Neuronal stem cell (in vitro differentiated cells): ENCODE measurements around the gene PANK4.

Experiments used
- DNase-seq: peaks from one replicate; pipeline ENCODE4 v3.0.0-alpha.2; 2013; ENCODE audit warnings: low spot score
- H2AFZ ChIP-seq: one replicate; pipeline ENCODE4 v1.6.1; 2013; ENCODE audit warnings: mild to moderate bottlenecking, low read length, inconsistent platforms
- H2AK5ac ChIP-seq: 2 replicates; pipeline ENCODE4 v1.6.1; 2013; ENCODE audit warnings: low read depth, mild to moderate bottlenecking, inconsistent platforms, low read length, moderate library complexity, mixed read lengths
- H2BK120ac ChIP-seq: 2 replicates; pipeline ENCODE4 v1.6.1; 2013; ENCODE audit warnings: low read depth, mild to moderate bottlenecking, inconsistent platforms, low read length, moderate library complexity, mixed read lengths
- H2BK12ac ChIP-seq: one replicate; pipeline ENCODE4 v1.6.1; 2013; ENCODE audit warnings: low read length, inconsistent platforms
- H2BK15ac ChIP-seq: 2 replicates; pipeline ENCODE4 v1.6.1; 2013; ENCODE audit warnings: mild to moderate bottlenecking, low read length, inconsistent platforms, mixed read lengths
- H2BK5ac ChIP-seq: one replicate; pipeline ENCODE4 v1.6.1; 2013; ENCODE audit warnings: inconsistent platforms, mild to moderate bottlenecking, low read length, moderate library complexity
- H3K14ac ChIP-seq: one replicate; pipeline ENCODE4 v1.6.1; 2013; ENCODE audit warnings: low read length, inconsistent platforms
- H3K18ac ChIP-seq: 2 replicates; pipeline ENCODE4 v1.6.1; 2013; ENCODE audit warnings: low read length, inconsistent platforms
- H3K23ac ChIP-seq: 2 replicates; pipeline ENCODE4 v1.6.1; 2013; ENCODE audit warnings: low read depth, mild to moderate bottlenecking, mixed read lengths, low read length, inconsistent platforms; ENCODE audit not compliant: poor library complexity
- H3K27ac ChIP-seq: replicated peaks from 3 replicates; pipeline ENCODE4 v1.5.1; 2013; ENCODE audit warnings: low read length, inconsistent platforms
- H3K27me3 ChIP-seq, 3 experiments: 2 replicates each; pipeline ENCODE4 v1.6.1; 2013; ENCODE audit warnings: low read length in 3 of 3, mild to moderate bottlenecking in 2 of 3, inconsistent platforms in 1 of 3, low read depth in 1 of 3, mixed read lengths in 1 of 3, moderate library complexity in 1 of 3; ENCODE audit not compliant: control insufficient read depth in 3 of 3, insufficient read depth in 3 of 3
- H3K36me3 ChIP-seq, 2 donors: replicated peaks in 1 of 2; 2 replicates each; pipeline ENCODE4 v1.6.1; 2013; ENCODE audit warnings: low read length in 2 of 2; ENCODE audit not compliant: control insufficient read depth in 2 of 2, insufficient read depth in 2 of 2
- H3K4ac ChIP-seq: 2 replicates; pipeline ENCODE4 v1.6.1; 2013; ENCODE audit warnings: inconsistent platforms, mild to moderate bottlenecking, low read length, moderate library complexity
- H3K4me1 ChIP-seq, 2 donors: 1 replicate in 1 of 2; 2 replicates in 1 of 2; pipeline ENCODE4 v1.6.1; 2013; ENCODE audit warnings: low read length in 2 of 2, low read depth in 1 of 2; ENCODE audit not compliant: control insufficient read depth in 2 of 2, insufficient read depth in 1 of 2
- H3K4me2 ChIP-seq: one replicate; pipeline ENCODE4 v1.6.1; 2013; ENCODE audit warnings: mild to moderate bottlenecking, low read length, inconsistent platforms; ENCODE audit not compliant: insufficient read depth, poor library complexity, severe bottlenecking
- H3K4me3 ChIP-seq, 2 donors: 2 replicates each; pipeline ENCODE4 v1.5.1; 2013; ENCODE audit warnings: low read length in 2 of 2, mild to moderate bottlenecking in 2 of 2, inconsistent platforms in 1 of 2, moderate library complexity in 1 of 2
- H3K79me1 ChIP-seq: one replicate; pipeline ENCODE4 v1.6.1; 2013; ENCODE audit warnings: low read depth, mild to moderate bottlenecking, inconsistent platforms, low read length, moderate library complexity
- H3K9ac ChIP-seq: one replicate; pipeline ENCODE4 v1.6.1; 2013; ENCODE audit warnings: mild to moderate bottlenecking, low read depth, low read length, inconsistent platforms; ENCODE audit not compliant: poor library complexity
- H3K9me3 ChIP-seq, 2 donors: replicated peaks in 1 of 2; 2 replicates each; pipeline versions ENCODE3 to v1.6.1; 2013; ENCODE audit warnings: low read length in 2 of 2, mild to moderate bottlenecking in 2 of 2, inconsistent platforms in 1 of 2, low read depth in 1 of 2, mixed read lengths in 1 of 2, moderate library complexity in 1 of 2; ENCODE audit not compliant: control insufficient read depth in 2 of 2, insufficient read depth in 1 of 2
- H4K8ac ChIP-seq: one replicate; pipeline ENCODE4 v1.6.1; 2013; ENCODE audit warnings: low read depth, mild to moderate bottlenecking, inconsistent platforms, low read length, moderate library complexity
- H4K91ac ChIP-seq: one replicate; pipeline ENCODE4 v1.6.1; 2013; ENCODE audit warnings: low read length, low read depth, mild to moderate bottlenecking, inconsistent platforms; ENCODE audit not compliant: poor library complexity
- WGBS, 2 donors: extraction: QIAGEN DNeasy Blood & Tissue Kit; methylation state at CpG; one replicate each; pipeline ENCODE4 v1.1.7; 2013; ENCODE audit warnings: missing lambda C conversion rate in 2 of 2, mixed read lengths in 1 of 2; ENCODE audit not compliant: insufficient read length in 2 of 2, insufficient replicate concordance in 1 of 2; ENCODE audit errors: extremely low coverage in 2 of 2; 5-methylcytosine and 5-hydroxymethylcytosine counted together

Gene PANK4

GRCh38 chr1:2480986-2481364 is 45.4 kb downstream of the PANK4 start:
- Histone ChIP-seq H3K4me2 (no peak overlapping the region), H2AFZ (no peak overlapping the region), H3K27ac (no peak overlapping the region), H2BK15ac (no peak overlapping the region), H3K23ac (peak overlapping the region; percentile 97), H3K36me3 (no peaks in the 10 kb centered on the region), H3K18ac (peak overlapping the region; percentile 48), H4K91ac (no peak overlapping the region), H3K4me1 (peaks cover 4 to 21% of the 10 kb centered on the region in 2 donors), H3K79me1 (peaks cover 14% of the 10 kb centered on the region), H4K8ac (no peak overlapping the region), H3K4ac (peak overlapping the region; percentile 23), H3K9me3 (no peaks in the 10 kb centered on the region), H2BK120ac (no peak overlapping the region), H3K4me3 (peak overlapping the region in 1 of 2 donors; percentile 0), H3K14ac (peak overlapping the region; percentile 21), H3K9ac (peak overlapping the region; percentile 72), H3K27me3 (peaks cover 0 to 45% (median 0%) of the 10 kb centered on the region in 3 experiments), H2BK12ac (no peak overlapping the region), H2AK5ac (no peak overlapping the region), H2BK5ac (peak overlapping the region; percentile 53)
- no peak for DNase-seq
- WGBS, 2 donors: no CpG with 5 or more reads among the region's 12 CpGs

GRCh38 chr1:2480236-2480985 is 46.0 kb downstream of the PANK4 start:
- H3K9me3 ChIP-seq: no peaks in the 10 kb centered on the region
- H2BK12ac ChIP-seq: peak overlapping the region; percentile 4
- no peak overlapping the region for H3K27ac ChIP-seq
- H2AFZ ChIP-seq: no peak overlapping the region
- peak overlapping the region; percentile 75 for H2BK5ac ChIP-seq
- H3K4me3 ChIP-seq: no peak overlapping the region
- peak overlapping the region; percentile 17 for H4K8ac ChIP-seq
- H2BK15ac ChIP-seq: no peak overlapping the region
- peak overlapping the region; percentile 38 for H3K18ac ChIP-seq
- peaks cover 0 to 48% (median 0%) of the 10 kb centered on the region in 3 experiments for H3K27me3 ChIP-seq
- no peaks in the 10 kb centered on the region for H3K36me3 ChIP-seq
- peak overlapping the region; percentile 72 for H3K9ac ChIP-seq
- WGBS, 2 donors: no CpG with 5 or more reads among the region's 18 CpGs
- H3K23ac ChIP-seq: peak overlapping the region; percentile 97
- H3K4me1 ChIP-seq: peaks cover 4 to 23% of the 10 kb centered on the region in 2 donors
- H2AK5ac ChIP-seq: peak overlapping the region; percentile 56
- H4K91ac ChIP-seq: no peak overlapping the region
- no peak overlapping the region for H2BK120ac ChIP-seq
- H3K4ac ChIP-seq: no peak overlapping the region
- H3K14ac ChIP-seq: no peak overlapping the region
- no peak for DNase-seq
- no peak overlapping the region for H3K4me2 ChIP-seq
- peaks cover 14% of the 10 kb centered on the region for H3K79me1 ChIP-seq

GRCh38 chr1:2479618-2480017 is 46.8 kb downstream of the PANK4 start:
- Histone ChIP-seq H3K27me3 (peaks cover 0 to 56% (median 0%) of the 10 kb centered on the region in 3 experiments), H3K36me3 (no peaks in the 10 kb centered on the region)
- DNase-seq: no peak

GRCh38 chr1:2479186-2479585 is 47.2 kb downstream of the PANK4 start:
- peak overlapping the region; percentile 92 for H2BK15ac ChIP-seq
- H3K4me2 ChIP-seq: no peak overlapping the region
- H2AFZ ChIP-seq: no peak overlapping the region
- peak overlapping the region; percentile 75 for H2BK5ac ChIP-seq
- no CpG with 5 or more reads among the region's 20 CpGs for WGBS, 2 donors
- no peak overlapping the region for H3K9ac ChIP-seq
- H2BK120ac ChIP-seq: no peak overlapping the region
- no peak overlapping the region for H3K4me3 ChIP-seq
- H2BK12ac ChIP-seq: no peak overlapping the region
- peak overlapping the region; percentile 64 for H3K18ac ChIP-seq
- no peak overlapping the region for H3K23ac ChIP-seq
- no peak overlapping the region for H3K4ac ChIP-seq
- H3K27me3 ChIP-seq: peaks cover 0 to 60% (median 0%) of the 10 kb centered on the region in 3 experiments
- H3K36me3 ChIP-seq: no peaks in the 10 kb centered on the region
- no peaks in the 10 kb centered on the region for H3K9me3 ChIP-seq
- no peak overlapping the region for H3K27ac ChIP-seq
- peaks cover 11% of the 10 kb centered on the region for H3K79me1 ChIP-seq
- H3K14ac ChIP-seq: peak overlapping the region; percentile 31
- peaks cover 11 to 28% of the 10 kb centered on the region in 2 donors for H3K4me1 ChIP-seq
- DNase-seq: no peak
- no peak overlapping the region for H4K91ac ChIP-seq
- peak overlapping the region; percentile 93 for H2AK5ac ChIP-seq
- H4K8ac ChIP-seq: no peak overlapping the region

More at GRCh38 chr1:2479618-2480017, 46.8 kb downstream of the PANK4 start:
- Histone ChIP-seq H3K18ac (peak overlapping the region; percentile 80), H2BK120ac (no peak overlapping the region), H3K4me3 (no peak overlapping the region), H4K8ac (no peak overlapping the region), H2AFZ (no peak overlapping the region), H3K9me3 (no peaks in the 10 kb centered on the region), H3K4me1 (peaks cover 7 to 24% of the 10 kb centered on the region in 2 donors), H3K14ac (peak overlapping the region; percentile 31), H3K4ac (peak overlapping the region; percentile 26), H3K9ac (no peak overlapping the region), H3K23ac (peak overlapping the region; percentile 93), H2BK5ac (peak overlapping the region; percentile 75), H3K79me1 (peaks cover 14% of the 10 kb centered on the region), H3K4me2 (no peak overlapping the region), H2AK5ac (peak overlapping the region; percentile 56), H4K91ac (no peak overlapping the region), H3K27ac (no peak overlapping the region), H2BK12ac (peak overlapping the region; percentile 41), H2BK15ac (no peak overlapping the region)
- WGBS, 2 donors: no CpG with 5 or more reads among the region's 28 CpGs
